Tibial nerve (tissue), 4 donors: ENCODE results near the gene MYD88. TPM values are rescaled to one million over a fixed set of nuclear protein-coding genes. Genes with fewer than 3 reads are reported as not detected.
"Not testable (repeated sequence)": the region's sequence is repeated elsewhere in the genome, so short reads cannot be mapped to it uniquely, and the experiment has no call there.

ENCODE experiments used
- DNase-seq, 2 donors: peaks; one replicate each; pipeline ENCODE4 v3.0.0-alpha.2; 2019; ENCODE audit warnings: low spot score in 2 of 2
- H3K27ac ChIP-seq, 4 donors: fragments of 200-600 bp; sonication (generic) in 3 of 4; one replicate each; pipeline ENCODE4 v1.5.1; 2017 to 2019; ENCODE audit warnings: mild to moderate bottlenecking in 1 of 4
- H3K27me3 ChIP-seq, 2 donors: fragments of 200-600 bp; sonication (generic) in 1 of 2; one replicate each; pipeline versions ENCODE4 v1.5.1 to v1.6.0; 2017 to 2019
- H3K36me3 ChIP-seq, 3 donors: fragments of 200-600 bp; sonication (generic); one replicate each; pipeline ENCODE4 v1.5.1; 2018 to 2019
- H3K4me1 ChIP-seq, 4 donors: fragments of 200-600 bp; sonication (generic) in 3 of 4; one replicate each; pipeline ENCODE4 v1.5.1; 2017 to 2019
- H3K4me3 ChIP-seq, 4 donors: fragments of 200-600 bp; sonication (generic) in 3 of 4; one replicate each; pipeline ENCODE4 v1.5.1; 2017 to 2019; ENCODE audit warnings: mild to moderate bottlenecking in 1 of 4, moderate library complexity in 1 of 4
- H3K9me3 ChIP-seq, 4 donors: fragments of 200-600 bp; sonication (generic) in 3 of 4; one replicate each; pipeline ENCODE4 v1.5.1; 2017 to 2019
- CTCF ChIP-seq, 5 experiments: fragments of 200-600 bp in 3 of 5; fragments of 450-650 bp in 2 of 5; sonication (generic) in 3 of 5; IDR thresholded peaks; one replicate each; pipeline ENCODE4 v1.5.1; 2016 to 2019; ENCODE audit warnings: antibody characterized with exemption in 5 of 5, mild to moderate bottlenecking in 3 of 5, moderate library complexity in 2 of 5
- EP300 ChIP-seq, 2 donors: sonication (generic); formaldehyde crosslinking; IDR thresholded peaks; one replicate each; pipeline ENCODE4 v1.6.1; 2017; ENCODE audit warnings: antibody characterized with exemption in 2 of 2, mild to moderate bottlenecking in 1 of 2
- POLR2A ChIP-seq, 2 donors: fragments of 450-650 bp; IDR thresholded peaks; one replicate each; pipeline ENCODE4 v1.6.1; 2017; ENCODE audit warnings: antibody characterized with exemption in 2 of 2, mild to moderate bottlenecking in 2 of 2, moderate library complexity in 2 of 2
- WGBS, 2 donors: methylation state at CpG; one replicate each; pipeline ENCODE4 v1.1.5; 2018; 5-methylcytosine and 5-hydroxymethylcytosine counted together
- total RNA-seq, 4 donors: library from RNA; depleted of rRNA; stranded (reverse); fragments of >200 nt; gene quantifications; one replicate each; pipeline ENCODE4 v1.1.0, GENCODE V29; 2016

Gene MYD88
- total RNA-seq, 4 donors from 2014 or later = 29.9 to 36.3 (median 34.3) TPM

- H3K27ac ChIP-seq = no peak overlapping the region
- WGBS, 2 donors = 54 to 69% methylated on average over 5 to 6 of the region's 6 CpGs
- H3K36me3 ChIP-seq = peaks cover 0 to 83% (median 18%) of the 10 kb centered on the region in 3 donors
- DNase-seq = no peak
- peaks cover 0 to 32% (median 9%) of the 10 kb centered on the region in 4 donors for H3K4me1 ChIP-seq
- no peaks in the 10 kb centered on the region for H3K9me3 ChIP-seq
- no peaks in the 10 kb centered on the region for H3K27me3 ChIP-seq
- peak in 1 of 5 experiments; percentile 22 for TF ChIP-seq CTCF (IDR thresholded peaks at IDR 0.05)
- no peak for TF ChIP-seq POLR2A (IDR thresholded peaks at IDR 0.05)
- no peak for TF ChIP-seq EP300 (IDR thresholded peaks at IDR 0.05)
- no peak overlapping the region for H3K4me3 ChIP-seq
These were observed 6.7 kb upstream of the MYD88 start for GRCh38 chr3:38131621-38132369.

- 89 to 93% methylated on average over 3 of the region's 3 CpGs for WGBS, 2 donors
- Histone ChIP-seq H3K36me3 (peaks cover 0 to 70% (median 9%) of the 10 kb centered on the region in 3 donors), H3K4me1 (peaks cover 0 to 39% (median 12%) of the 10 kb centered on the region in 4 donors), H3K9me3 (no peaks in the 10 kb centered on the region), H3K4me3 (no peak overlapping the region), H3K27ac (no peak overlapping the region), H3K27me3 (no peaks in the 10 kb centered on the region)
- TF ChIP-seq EP300 (IDR thresholded peaks at IDR 0.05) = no peak
- TF ChIP-seq POLR2A (IDR thresholded peaks at IDR 0.05) = no peak
- no peak for TF ChIP-seq CTCF (IDR thresholded peaks at IDR 0.05)
- no peak for DNase-seq
These were observed 5.3 kb upstream of the MYD88 start for GRCh38 chr3:38133209-38133556.

GRCh38 chr3:38133557-38134405 lies 4.7 kb upstream of the MYD88 start:
- H3K36me3 ChIP-seq = peaks cover 0 to 64% (median 6%) of the 10 kb centered on the region in 3 donors
- H3K9me3 ChIP-seq = no peaks in the 10 kb centered on the region
- H3K4me3 ChIP-seq = no peak overlapping the region
- TF ChIP-seq CTCF (IDR thresholded peaks at IDR 0.05) (no peak), EP300 (IDR thresholded peaks at IDR 0.05) (no peak), POLR2A (IDR thresholded peaks at IDR 0.05) (no peak)
- peaks cover 0 to 41% (median 13%) of the 10 kb centered on the region in 4 donors for H3K4me1 ChIP-seq
- 93 to 94% methylated on average over 10 of the region's 10 CpGs for WGBS, 2 donors
- no peak overlapping the region for H3K27ac ChIP-seq
- DNase-seq = no peak
- H3K27me3 ChIP-seq = no peaks in the 10 kb centered on the region

DNA sequence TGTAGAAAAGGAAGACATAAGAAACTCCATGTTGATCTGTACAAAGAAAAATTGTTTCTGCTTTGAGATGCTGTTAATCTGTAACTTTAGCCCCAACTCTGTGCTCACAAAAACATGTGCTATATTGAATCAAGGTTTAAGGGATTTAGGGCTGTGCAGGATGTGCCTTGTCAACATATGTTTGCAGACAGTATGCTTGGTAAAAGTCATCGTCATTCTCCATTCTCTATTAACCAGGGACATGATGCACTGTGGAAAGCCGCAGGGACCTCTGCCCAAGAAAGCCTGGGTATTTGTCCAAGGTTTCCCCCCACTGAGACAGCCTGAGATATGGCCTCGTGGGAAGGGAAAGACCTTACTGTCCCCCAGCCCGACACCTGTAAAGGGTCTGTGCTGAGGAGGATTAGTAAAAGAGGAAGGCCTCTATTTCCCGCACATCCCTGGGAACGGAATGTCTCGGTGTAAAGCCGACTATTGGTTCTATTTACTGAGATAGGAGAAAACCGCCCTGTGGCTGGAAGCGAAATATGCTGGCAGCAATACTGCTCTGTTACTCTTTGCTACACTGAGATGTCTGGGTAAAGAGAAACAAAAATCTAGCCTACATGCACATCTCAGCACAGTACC lies 3.8 kb upstream of the MYD88 start:
- Histone ChIP-seq H3K4me1 (peaks cover 0 to 48% (median 18%) of the 10 kb centered on the region in 4 donors), H3K36me3 (peaks cover 0 to 55% (median 0%) of the 10 kb centered on the region in 3 donors)
- 86 to 89% methylated on average over 10 of the region's 10 CpGs for WGBS, 2 donors
- H3K27ac ChIP-seq, DNase-seq, H3K27me3 ChIP-seq, H3K4me3 ChIP-seq, H3K9me3 ChIP-seq: not testable (repeated sequence)

DNA sequence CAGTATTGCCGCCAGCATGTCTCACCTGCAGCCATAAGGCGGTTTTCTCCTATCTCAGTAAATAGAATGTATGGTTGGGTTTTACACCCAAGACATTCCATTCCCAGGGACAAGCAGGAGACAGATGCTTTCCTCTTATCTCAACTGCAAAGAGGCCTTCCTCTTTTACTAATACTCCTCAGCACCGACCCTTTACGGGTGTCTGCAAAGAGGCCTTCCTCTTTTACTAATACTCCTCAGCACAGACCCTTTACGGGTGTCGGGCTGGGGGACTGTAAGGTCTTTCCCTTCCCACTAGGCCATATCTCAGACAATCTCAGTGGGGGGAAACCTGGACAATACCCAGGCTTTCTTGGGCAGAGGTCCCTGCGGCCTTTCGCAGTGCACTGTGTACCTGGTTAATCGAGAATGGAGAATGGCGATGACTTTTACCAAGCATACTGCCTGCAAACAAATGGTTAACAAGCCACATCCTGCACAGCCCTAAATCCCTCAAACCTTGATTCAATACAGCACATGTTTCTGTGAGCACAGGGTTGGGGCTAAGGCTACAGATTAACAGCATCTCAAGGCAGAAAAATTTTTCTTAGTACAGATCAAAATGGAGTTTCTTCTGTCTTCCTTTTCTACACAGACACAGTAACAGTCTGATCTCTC lies 2.7 kb upstream of the MYD88 start:
- H3K9me3 ChIP-seq, H3K27me3 ChIP-seq, DNase-seq: not testable (repeated sequence)
- peak overlapping the region; percentile 70 to 98 (median 86) for H3K4me3 ChIP-seq
- H3K36me3 ChIP-seq = peaks cover 0 to 49% (median 0%) of the 10 kb centered on the region in 3 donors
- peaks cover 0 to 59% (median 23%) of the 10 kb centered on the region in 4 donors for H3K4me1 ChIP-seq
- WGBS, 2 donors = 71 to 78% methylated on average over 10 of the region's 10 CpGs
- peak overlapping the region in 3 of 4 donors; percentile 45 to 96 (median 92) for H3K27ac ChIP-seq
